Loucy (cell line): Measurements from ENCODE around the gene CD82.

Experiments
- H2AFZ ChIP-seq: fragments of 200-600 bp; sonication (generic); 2 replicates; pipeline ENCODE4 v1.6.0; 2016; ENCODE audit warnings: antibody characterized with exemption, mild to moderate bottlenecking, low read length, moderate library complexity
- H3F3A ChIP-seq: fragments of 200-600 bp; 2 replicates; pipeline ENCODE4 v1.6.0; 2016; ENCODE audit warnings: antibody characterized with exemption, low read depth, mild to moderate bottlenecking
- H3K27me3 ChIP-seq: fragments of 200-600 bp; sonication (generic); 2 replicates; pipeline ENCODE4 v1.6.1; 2014; ENCODE audit warnings: low read length, mild to moderate bottlenecking; ENCODE audit not compliant: insufficient read depth, poor library complexity, severe bottlenecking
- H3K36me3 ChIP-seq: fragments of 200-600 bp; sonication (generic); 2 replicates; pipeline ENCODE4 v1.6.1; 2016; ENCODE audit warnings: low read length; ENCODE audit not compliant: insufficient read depth
- H3K4me1 ChIP-seq: fragments of 200-600 bp; sonication (generic); 2 replicates; pipeline ENCODE4 v1.5.1; 2014; ENCODE audit warnings: low read length, mild to moderate bottlenecking; ENCODE audit not compliant: insufficient read depth, poor library complexity, severe bottlenecking
- H3K4me2 ChIP-seq: fragments of 200-600 bp; sonication (generic); 2 replicates; pipeline ENCODE4 v1.6.0; 2014; ENCODE audit warnings: antibody characterized with exemption, low read length, low read depth, mild to moderate bottlenecking; ENCODE audit not compliant: poor library complexity, severe bottlenecking
- H3K4me3 ChIP-seq: fragments of 200-600 bp; sonication (generic); 2 replicates; pipeline ENCODE4 v1.5.1; 2014; ENCODE audit warnings: low read length, mild to moderate bottlenecking, mixed read lengths; ENCODE audit not compliant: poor library complexity, severe bottlenecking
- H3K79me2 ChIP-seq: fragments of 200-600 bp; sonication (generic); 2 replicates; pipeline ENCODE4 v1.6.1; 2014; ENCODE audit warnings: low read length; ENCODE audit not compliant: insufficient read depth
- H3K9ac ChIP-seq: fragments of 200-600 bp; sonication (generic); 2 replicates; pipeline ENCODE4 v1.6.0; 2014; ENCODE audit warnings: mild to moderate bottlenecking, low read depth, low read length, moderate library complexity; ENCODE audit not compliant: poor library complexity, severe bottlenecking
- H3K9me2 ChIP-seq: fragments of 200-600 bp; sonication (generic); replicated peaks from 2 replicates; pipeline ENCODE4 v1.6.1; 2016; ENCODE audit warnings: low read depth, low read length, mixed read lengths
- H3K9me3 ChIP-seq: fragments of 200-600 bp; sonication (generic); 2 replicates; pipeline ENCODE4 v1.6.1; 2014; ENCODE audit warnings: mild to moderate bottlenecking, antibody characterized with exemption, low read length, low read depth; ENCODE audit not compliant: insufficient read depth
- H4K20me1 ChIP-seq: fragments of 200-600 bp; sonication (generic); 2 replicates; pipeline ENCODE4 v1.6.0; 2014; ENCODE audit warnings: antibody characterized with exemption, low read length, mild to moderate bottlenecking; ENCODE audit not compliant: insufficient read depth, poor library complexity, severe bottlenecking
- EZH2phosphoT487 ChIP-seq: fragments of 200-600 bp; IDR thresholded peaks from 2 replicates; pipeline ENCODE4 v1.6.1; 2018; ENCODE audit warnings: antibody characterized with exemption, mild to moderate bottlenecking, moderate library complexity, borderline replicate concordance
- TF ChIP-seq, protein P1 (sequence below): fragments of 200-600 bp; sonication (generic); conservative IDR thresholded peaks from 2 replicates; pipeline ENCODE4 v1.5.1; 2014; ENCODE audit warnings: mild to moderate bottlenecking, antibody characterized with exemption, low read length

Gene CD82

DNA sequence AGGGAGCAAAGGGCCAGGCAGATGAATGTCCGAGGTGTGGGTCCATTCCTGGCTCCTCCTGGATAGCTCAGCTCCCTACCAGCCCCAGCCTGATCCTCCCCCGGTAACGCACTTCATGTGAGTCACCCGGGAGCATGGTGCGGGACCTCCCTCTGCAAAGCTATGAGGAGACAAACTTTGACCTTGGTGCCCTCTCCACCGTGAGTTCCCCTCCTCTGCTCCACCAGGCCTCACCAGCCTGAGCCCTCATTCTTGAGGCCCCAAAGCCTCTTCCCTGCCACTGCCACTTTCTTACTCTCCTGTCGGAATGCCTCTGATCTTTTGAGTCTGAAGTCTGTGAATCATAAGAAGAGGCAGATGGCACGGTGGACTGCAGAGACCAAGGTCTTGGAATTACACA, 37.4 kb upstream of the CD82 start:
- no peak overlapping the region for H3K4me3 ChIP-seq
- TF ChIP-seq, protein P1, sequence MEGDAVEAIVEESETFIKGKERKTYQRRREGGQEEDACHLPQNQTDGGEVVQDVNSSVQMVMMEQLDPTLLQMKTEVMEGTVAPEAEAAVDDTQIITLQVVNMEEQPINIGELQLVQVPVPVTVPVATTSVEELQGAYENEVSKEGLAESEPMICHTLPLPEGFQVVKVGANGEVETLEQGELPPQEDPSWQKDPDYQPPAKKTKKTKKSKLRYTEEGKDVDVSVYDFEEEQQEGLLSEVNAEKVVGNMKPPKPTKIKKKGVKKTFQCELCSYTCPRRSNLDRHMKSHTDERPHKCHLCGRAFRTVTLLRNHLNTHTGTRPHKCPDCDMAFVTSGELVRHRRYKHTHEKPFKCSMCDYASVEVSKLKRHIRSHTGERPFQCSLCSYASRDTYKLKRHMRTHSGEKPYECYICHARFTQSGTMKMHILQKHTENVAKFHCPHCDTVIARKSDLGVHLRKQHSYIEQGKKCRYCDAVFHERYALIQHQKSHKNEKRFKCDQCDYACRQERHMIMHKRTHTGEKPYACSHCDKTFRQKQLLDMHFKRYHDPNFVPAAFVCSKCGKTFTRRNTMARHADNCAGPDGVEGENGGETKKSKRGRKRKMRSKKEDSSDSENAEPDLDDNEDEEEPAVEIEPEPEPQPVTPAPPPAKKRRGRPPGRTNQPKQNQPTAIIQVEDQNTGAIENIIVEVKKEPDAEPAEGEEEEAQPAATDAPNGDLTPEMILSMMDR: no peak

DNA sequence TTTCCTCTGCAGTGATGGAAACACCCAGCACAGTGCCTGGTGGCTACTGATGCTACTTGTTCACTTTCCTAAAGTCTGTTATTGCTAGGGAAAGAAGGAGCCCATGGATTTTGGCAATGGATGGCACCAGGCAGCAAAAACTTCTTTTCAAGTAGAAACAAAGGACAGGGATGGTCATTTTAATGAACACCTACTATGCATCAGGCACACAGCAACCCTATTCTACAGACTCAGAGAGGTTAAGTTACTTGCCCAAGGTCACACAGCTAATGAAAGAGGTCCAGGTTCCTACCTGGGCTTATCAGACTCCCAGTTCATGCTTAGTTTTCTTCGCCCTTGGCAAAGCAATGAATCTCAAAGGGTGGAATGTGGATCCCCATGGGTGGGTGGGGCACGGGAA, 36.9 kb upstream of the CD82 start:
- no peak overlapping the region for H3K4me3 ChIP-seq
- no peak for TF ChIP-seq EZH2phosphoT487
- TF ChIP-seq, protein P1: no peak
- H3F3A ChIP-seq: no peaks in the 10 kb centered on the region
- H4K20me1 ChIP-seq: no peaks in the 10 kb centered on the region
- no peak overlapping the region for H3K9ac ChIP-seq
- H3K27me3 ChIP-seq: no peaks in the 10 kb centered on the region
- no peak overlapping the region for H3K4me2 ChIP-seq
- H3K9me3 ChIP-seq: no peaks in the 10 kb centered on the region
- H3K79me2 ChIP-seq: no peaks in the 10 kb centered on the region
- no peaks in the 10 kb centered on the region for H3K36me3 ChIP-seq
- no peaks in the 10 kb centered on the region for H3K9me2 ChIP-seq
- H3K4me1 ChIP-seq: peaks cover 8% of the 10 kb centered on the region
- H2AFZ ChIP-seq: no peak overlapping the region

More for the DNA sequence above, 37.4 kb upstream of the CD82 start:
- no peaks in the 10 kb centered on the region for H3F3A ChIP-seq
- peaks cover 8% of the 10 kb centered on the region for H3K4me1 ChIP-seq
- no peak overlapping the region for H2AFZ ChIP-seq
- H3K79me2 ChIP-seq: no peaks in the 10 kb centered on the region
- H3K36me3 ChIP-seq: no peaks in the 10 kb centered on the region
- no peaks in the 10 kb centered on the region for H3K27me3 ChIP-seq
- no peak overlapping the region for H3K9ac ChIP-seq
- no peaks in the 10 kb centered on the region for H4K20me1 ChIP-seq
- H3K4me2 ChIP-seq: no peak overlapping the region
- H3K9me2 ChIP-seq: no peaks in the 10 kb centered on the region
- no peaks in the 10 kb centered on the region for H3K9me3 ChIP-seq

DNA sequence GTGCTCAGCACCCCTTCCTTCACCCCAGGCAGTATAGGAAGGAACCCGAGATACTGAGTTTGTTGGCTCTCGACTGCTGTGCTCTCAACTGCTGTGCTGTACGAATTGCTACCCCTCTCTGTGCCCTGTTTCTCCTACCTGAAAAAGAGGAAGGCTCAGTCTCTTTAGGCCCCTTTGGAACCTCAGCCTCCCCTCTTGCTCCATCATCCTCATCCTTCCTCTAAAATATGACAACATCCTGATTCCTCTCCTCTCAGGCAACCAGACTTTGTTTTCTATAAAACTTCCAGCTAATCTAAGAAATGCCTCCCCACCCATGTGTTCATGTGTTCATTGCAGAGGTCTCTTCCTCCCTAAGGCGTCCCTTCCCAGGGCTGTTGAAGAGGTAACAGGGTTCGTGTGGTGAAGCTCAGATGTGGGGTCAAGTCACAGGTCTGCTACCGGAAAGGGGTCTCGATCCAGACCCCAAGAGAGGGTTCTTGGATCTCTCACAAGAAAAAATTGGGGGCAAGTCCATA, 35.5 kb upstream of the CD82 start:
- no peaks in the 10 kb centered on the region for H3K36me3 ChIP-seq
- no peaks in the 10 kb centered on the region for H4K20me1 ChIP-seq
- no peak overlapping the region for H3K4me3 ChIP-seq
- no peaks in the 10 kb centered on the region for H3K79me2 ChIP-seq
- H3K9ac ChIP-seq: no peak overlapping the region
- no peaks in the 10 kb centered on the region for H3K9me2 ChIP-seq
- H2AFZ ChIP-seq: no peak overlapping the region
- peaks cover 3% of the 10 kb centered on the region for H3K4me1 ChIP-seq
- TF ChIP-seq EZH2phosphoT487: no peak
- TF ChIP-seq, protein P1: no peak
- no peaks in the 10 kb centered on the region for H3F3A ChIP-seq
- H3K27me3 ChIP-seq: no peaks in the 10 kb centered on the region
- no peak overlapping the region for H3K4me2 ChIP-seq
- no peaks in the 10 kb centered on the region for H3K9me3 ChIP-seq
